ENCODE measurements around the gene LRP3. TPM values are rescaled to one million over a fixed set of nuclear protein-coding genes. Genes with fewer than 3 reads are reported as not detected.

The LRP3 gene
- total and polyA plus RNA-seq, 12 donors, result 8.5 to 23.6 (median 15.9) TPM

GRCh38 chr19:33248104-33248503, 54.0 kb downstream of the LRP3 start:
- intact Hi-C loops (cut with DNase I), result loop anchor here in 1 of 10 donors (10.0 kb wide), 1 partner anchor 527 kb away; no protein-coding TSS in a partner anchor
- DNase-seq (no peak), ATAC-seq (no peak)
- TF ChIP-seq, protein P1, sequence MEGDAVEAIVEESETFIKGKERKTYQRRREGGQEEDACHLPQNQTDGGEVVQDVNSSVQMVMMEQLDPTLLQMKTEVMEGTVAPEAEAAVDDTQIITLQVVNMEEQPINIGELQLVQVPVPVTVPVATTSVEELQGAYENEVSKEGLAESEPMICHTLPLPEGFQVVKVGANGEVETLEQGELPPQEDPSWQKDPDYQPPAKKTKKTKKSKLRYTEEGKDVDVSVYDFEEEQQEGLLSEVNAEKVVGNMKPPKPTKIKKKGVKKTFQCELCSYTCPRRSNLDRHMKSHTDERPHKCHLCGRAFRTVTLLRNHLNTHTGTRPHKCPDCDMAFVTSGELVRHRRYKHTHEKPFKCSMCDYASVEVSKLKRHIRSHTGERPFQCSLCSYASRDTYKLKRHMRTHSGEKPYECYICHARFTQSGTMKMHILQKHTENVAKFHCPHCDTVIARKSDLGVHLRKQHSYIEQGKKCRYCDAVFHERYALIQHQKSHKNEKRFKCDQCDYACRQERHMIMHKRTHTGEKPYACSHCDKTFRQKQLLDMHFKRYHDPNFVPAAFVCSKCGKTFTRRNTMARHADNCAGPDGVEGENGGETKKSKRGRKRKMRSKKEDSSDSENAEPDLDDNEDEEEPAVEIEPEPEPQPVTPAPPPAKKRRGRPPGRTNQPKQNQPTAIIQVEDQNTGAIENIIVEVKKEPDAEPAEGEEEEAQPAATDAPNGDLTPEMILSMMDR (IDR thresholded peaks at IDR 0.05), result no peak
- Histone ChIP-seq H3K9me3 (peaks cover 0 to 11% (median 8%) of the 10 kb centered on the region in 11 donors), H3K36me3 (no peaks in the 10 kb centered on the region), H3K4me3 (no peak overlapping the region), H3K4me1 (peaks cover 0 to 17% (median 0%) of the 10 kb centered on the region in 9 donors), H3K27ac (no peak overlapping the region), H3K27me3 (peaks cover 0 to 23% (median 19%) of the 10 kb centered on the region in 7 donors)
- WGBS, 2 donors, result 79 to 82% methylated on average over 8 of the region's 8 CpGs

GRCh38 chr19:33248553-33248953, 54.4 kb downstream of the LRP3 start:
- ATAC-seq (peak in 2 of 8 donors; percentile 9 to 13), DNase-seq (no peak)
- Histone ChIP-seq H3K4me1 (peaks cover 0 to 17% (median 0%) of the 10 kb centered on the region in 9 donors), H3K27ac (no peak overlapping the region), H3K36me3 (no peaks in the 10 kb centered on the region), H3K9me3 (peaks cover 0 to 11% (median 8%) of the 10 kb centered on the region in 11 donors), H3K4me3 (no peak overlapping the region), H3K27me3 (peaks cover 0 to 27% (median 23%) of the 10 kb centered on the region in 7 donors)
- intact Hi-C loops (cut with DNase I), result loop anchor here in 1 of 10 donors (10.0 kb wide), 1 partner anchor 526 kb away; no protein-coding TSS in a partner anchor
- TF ChIP-seq, protein P1 (IDR thresholded peaks at IDR 0.05), result no peak
- WGBS, 2 donors, result 65 to 74% methylated on average over 11 of the region's 11 CpGs

DNA sequence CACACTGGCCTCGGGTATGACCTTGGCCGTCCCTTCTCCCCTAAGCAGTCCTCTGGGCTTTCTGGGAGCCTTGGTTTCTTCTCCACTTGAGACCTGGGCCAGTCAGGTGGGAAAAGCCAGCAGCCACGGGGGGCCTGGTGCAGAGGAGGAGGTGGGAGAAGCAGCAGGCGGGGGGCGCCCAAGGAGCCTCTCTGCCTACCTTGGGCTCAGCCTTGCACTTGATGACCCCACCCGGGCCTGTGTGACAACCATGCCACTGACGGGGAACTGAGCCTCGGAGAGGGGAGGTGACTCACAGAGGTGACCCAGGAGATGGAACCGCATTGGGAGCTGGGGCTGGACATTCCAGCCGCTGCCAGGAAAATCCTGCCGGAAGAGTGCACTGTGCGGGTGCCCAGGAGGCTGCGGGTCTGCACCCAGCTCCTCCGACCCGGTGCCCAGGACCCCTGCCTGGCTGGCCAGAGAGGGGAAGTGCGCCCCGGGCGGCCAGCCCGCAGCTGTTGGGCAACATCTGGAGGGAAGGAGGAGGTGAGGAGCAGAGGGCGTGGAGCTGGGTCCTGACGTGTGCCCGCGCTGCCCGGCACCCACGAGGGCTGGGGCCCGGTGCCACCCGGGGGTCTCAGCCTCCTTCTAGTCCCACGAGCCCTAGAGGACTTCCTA, 55.0 kb downstream of the LRP3 start:
- intact Hi-C loops (cut with DNase I), result loop anchor here in 1 of 10 donors (10.0 kb wide), 1 partner anchor 526 kb away; no protein-coding TSS in a partner anchor
- ATAC-seq, result peak in 7 of 8 donors; percentile 26 to 49 (median 43)
- DNase-seq, result no peak
- peaks cover 0 to 11% (median 8%) of the 10 kb centered on the region in 11 donors for H3K9me3 ChIP-seq
- H3K27me3 ChIP-seq, result peaks cover 0 to 32% (median 28%) of the 10 kb centered on the region in 7 donors
- H3K27ac ChIP-seq, result no peak overlapping the region
- peaks cover 0 to 22% (median 0%) of the 10 kb centered on the region in 9 donors for H3K4me1 ChIP-seq
- H3K36me3 ChIP-seq, result no peaks in the 10 kb centered on the region
- TF ChIP-seq, protein P1 (IDR thresholded peaks at IDR 0.05), result no peak
- H3K4me3 ChIP-seq, result no peak overlapping the region
- 60 to 64% methylated on average over 24 to 28 of the region's 28 CpGs for WGBS, 2 donors

DNA sequence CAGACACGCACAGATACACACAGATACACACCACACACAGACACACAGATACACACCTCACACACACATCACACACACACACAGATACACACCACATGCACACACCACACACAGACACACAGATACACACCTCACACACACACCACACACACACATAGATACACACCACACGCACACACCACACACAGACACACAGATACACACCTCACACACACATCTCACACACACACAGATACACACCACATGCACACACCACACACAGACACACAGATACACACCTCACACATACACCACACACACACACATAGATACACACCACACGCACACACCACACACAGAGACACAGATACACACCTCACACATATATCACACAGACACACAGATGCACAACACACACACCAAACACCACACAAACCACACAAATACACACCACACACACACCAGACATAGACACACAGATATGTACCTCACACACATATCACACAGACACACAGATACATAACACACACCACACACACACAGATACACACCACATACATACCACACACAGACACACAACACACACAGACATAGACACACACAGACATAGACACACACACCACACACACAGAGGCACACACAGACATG, 55.7 kb downstream of the LRP3 start:
- Histone ChIP-seq H3K4me1 (peaks cover 0 to 23% (median 0%) of the 10 kb centered on the region in 9 donors), H3K4me3 (no peak overlapping the region), H3K36me3 (no peaks in the 10 kb centered on the region), H3K9me3 (peaks cover 0 to 11% (median 8%) of the 10 kb centered on the region in 11 donors), H3K27me3 (peaks cover 0 to 35% (median 30%) of the 10 kb centered on the region in 7 donors), H3K27ac (no peak overlapping the region)
- DNase-seq (no peak), ATAC-seq (no peak)
- TF ChIP-seq, protein P1 (IDR thresholded peaks at IDR 0.05), result no peak
- 74 to 75% methylated on average over 3 of the region's 3 CpGs for whole genome bisulfite sequencing, 2 donors
- intact Hi-C loops (cut with DNase I), result loop anchor here in 1 of 10 donors (10.0 kb wide), 1 partner anchor 525 kb away; no protein-coding TSS in a partner anchor

Data from heart right ventricle (tissue), 16 donors.